ENCODE data around the gene MAP2K7.
"Not testable (repeated sequence)": the region's sequence is repeated elsewhere in the genome, so short reads cannot be mapped to it uniquely, and the experiment has no call there.

Gene MAP2K7

GRCh38 chr19:7908078-7908699 lies 4.5 kb downstream of the MAP2K7 start:
- DNase-seq (ENCODE audit: low read depth): no peak

GRCh38 chr19:7908742-7909461 lies 5.2 kb downstream of the MAP2K7 start:
- DNase-seq (ENCODE audit: low read depth): no peak

- no peak for DNase-seq (ENCODE audit: low read depth)
These were observed 5.9 kb downstream of the MAP2K7 start for GRCh38 chr19:7909471-7910067.

- no peak for DNase-seq (ENCODE audit: low read depth)
These were observed 6.9 kb downstream of the MAP2K7 start for GRCh38 chr19:7910321-7911161.

- no peak for DNase-seq (ENCODE audit: low read depth)
These were observed 7.9 kb downstream of the MAP2K7 start for GRCh38 chr19:7911508-7912143.

- no peak for DNase-seq (ENCODE audit: low read depth)
These were observed 8.5 kb downstream of the MAP2K7 start for GRCh38 chr19:7912144-7912696.

- no peak for DNase-seq (ENCODE audit: low read depth)
These were observed 9.3 kb downstream of the MAP2K7 start for GRCh38 chr19:7912697-7913564.

- DNase-seq (ENCODE audit: low read depth): no peak
These were observed 10.0 kb downstream of the MAP2K7 start for GRCh38 chr19:7913652-7914051.

GRCh38 chr19:7914099-7914498 lies 10.4 kb downstream of the MAP2K7 start:
- DNase-seq (ENCODE audit: low read depth): no peak

GRCh38 chr19:7914598-7915045 lies 10.9 kb downstream of the MAP2K7 start, which contains the start of gene TGFBR3L:
Gene TGFBR3L (plus strand): TSS chr19:7914830.
- DNase-seq (ENCODE audit: low read depth): no peak

- DNase-seq (ENCODE audit: low read depth): no peak
These were observed 11.8 kb downstream of the MAP2K7 start for GRCh38 chr19:7915250-7916102.

- no peak for DNase-seq (ENCODE audit: low read depth)
These were observed 12.7 kb downstream of the MAP2K7 start for GRCh38 chr19:7916103-7916954.

- DNase-seq (ENCODE audit: low read depth): no peak
These were observed 13.2 kb downstream of the MAP2K7 start for GRCh38 chr19:7916955-7917266.

- DNase-seq (ENCODE audit: low read depth): no peak
These were observed 13.8 kb downstream of the MAP2K7 start for GRCh38 chr19:7917267-7918061.

- DNase-seq (ENCODE audit: low read depth): not testable (repeated sequence)
These were observed 14.5 kb downstream of the MAP2K7 start for GRCh38 chr19:7918062-7918614.

- DNase-seq (ENCODE audit: low read depth): no peak
These were observed 15.1 kb downstream of the MAP2K7 start for GRCh38 chr19:7918615-7919421.

Data from HS-27A (cell line).